ENCODE data around the gene TEX261.
"Not testable (repeated sequence)": the region's sequence is repeated elsewhere in the genome, so short reads cannot be mapped to it uniquely, and the experiment has no call there.

Gene TEX261

GRCh38 chr2:70999931-71000330, 5.3 kb upstream of the TEX261 start:
- not testable (repeated sequence) for DNase-seq

DNA sequence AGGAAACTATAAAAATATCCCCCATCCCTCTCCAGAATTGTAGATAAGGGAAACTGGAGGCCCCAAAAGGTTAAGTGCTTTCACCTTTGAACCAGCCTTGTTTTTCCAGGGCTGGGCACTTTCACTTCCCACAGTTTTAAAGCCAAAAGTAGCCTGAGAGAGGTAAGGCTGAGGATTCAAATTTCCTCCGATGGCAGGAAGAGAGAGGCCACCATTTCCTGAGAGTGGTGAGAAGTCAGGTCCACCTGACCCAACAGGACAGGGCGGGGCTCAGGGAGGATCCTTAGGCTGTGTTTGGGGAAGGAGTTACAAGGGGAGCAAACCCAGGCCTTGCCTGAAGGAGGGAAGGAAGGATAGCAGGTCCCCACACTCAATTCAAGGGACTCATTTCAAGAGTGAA, 4.7 kb upstream of the TEX261 start:
- DNase-seq, result no peak

GRCh38 chr2:70998885-70999284, 4.2 kb upstream of the TEX261 start:
- not testable (repeated sequence) for DNase-seq

- DNase-seq, result peak; percentile 13
These were observed 705 bp upstream of the TEX261 start for GRCh38 chr2:70995426-70995729.

DNA sequence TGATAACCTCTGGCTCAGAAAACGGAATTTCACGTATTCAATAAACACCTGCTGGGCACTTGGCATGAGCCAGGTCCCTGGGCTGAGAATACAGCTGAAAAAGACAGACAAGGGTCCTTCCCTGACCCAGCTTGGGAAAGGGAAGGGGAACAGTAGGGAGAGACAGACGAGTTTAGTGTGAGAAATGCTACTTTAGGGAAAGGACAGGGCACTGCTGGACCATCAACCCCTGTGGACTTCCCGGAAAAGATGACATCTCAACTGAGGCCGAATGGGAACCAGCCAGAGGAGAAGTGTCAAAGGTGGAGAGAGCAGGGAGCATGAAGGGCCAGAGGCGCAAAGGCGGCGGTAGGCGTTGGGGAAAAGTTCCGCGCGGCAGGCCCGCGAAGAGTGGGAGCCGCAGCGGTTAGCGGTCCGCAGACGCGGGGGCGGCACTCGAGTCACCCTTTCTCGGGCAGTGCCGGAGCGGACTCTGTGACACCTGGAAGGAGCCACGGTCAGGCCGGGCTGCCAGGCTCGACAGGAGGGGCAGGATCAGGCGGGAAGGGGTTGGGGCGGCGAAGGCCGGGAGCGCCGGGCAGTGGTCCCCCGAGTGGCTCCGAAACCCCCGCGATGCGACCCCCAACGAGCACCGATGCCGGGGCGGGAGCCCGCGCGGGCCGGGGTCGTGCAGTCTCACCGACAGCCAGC, 519 bp downstream of the TEX261 start:
- no peak for DNase-seq

DNA sequence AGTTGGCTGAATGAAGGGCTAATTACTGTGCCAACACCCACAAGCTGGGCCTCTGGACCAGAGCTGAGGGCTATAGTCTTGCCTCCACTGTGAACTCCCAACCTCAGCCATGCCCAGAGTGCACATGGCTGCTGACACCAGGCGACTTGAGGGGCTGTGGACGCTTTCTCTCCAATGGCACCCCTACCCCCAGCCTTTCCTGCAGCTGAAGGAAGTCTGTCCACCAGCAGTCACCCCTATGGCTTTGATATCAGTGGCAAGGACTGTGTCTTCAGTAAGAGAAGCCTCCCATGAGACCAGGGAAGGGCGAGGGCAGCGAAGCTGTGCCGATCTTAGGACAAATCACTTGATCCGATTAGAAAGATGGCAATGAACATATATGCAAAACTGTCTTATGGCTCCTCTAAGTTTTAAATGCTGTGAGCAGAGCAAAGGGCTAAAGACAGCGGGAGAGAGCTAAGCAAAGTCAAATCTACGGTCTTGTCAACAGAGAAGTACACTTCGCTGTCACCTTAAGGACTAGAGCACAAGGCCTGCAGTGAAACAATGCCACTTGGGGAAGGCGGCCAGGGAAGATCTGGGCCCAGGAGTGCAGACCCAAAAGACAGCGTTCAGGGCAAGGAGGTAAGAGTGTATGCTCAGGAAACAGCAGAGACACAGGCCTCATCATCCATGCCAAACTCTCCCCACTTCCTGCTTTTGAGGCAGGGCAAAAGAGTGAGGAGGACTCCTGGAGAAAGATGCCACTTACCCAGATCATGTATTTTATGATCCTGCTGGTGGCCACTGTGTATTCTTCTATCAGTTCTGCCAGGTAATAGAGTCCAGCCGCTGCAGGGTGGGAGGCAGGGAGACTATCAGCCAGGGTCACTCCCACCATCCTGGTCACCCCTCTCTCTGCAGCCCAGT, 1.5 kb downstream of the TEX261 start:
- no peak for DNase-seq

GRCh38 chr2:70991742-70992141, 2.9 kb downstream of the TEX261 start:
- DNase-seq, result no peak

- no peak for DNase-seq
These were observed 3.5 kb downstream of the TEX261 start for GRCh38 chr2:70991142-70991541.

- DNase-seq, result no peak
These were observed 4.5 kb downstream of the TEX261 start for GRCh38 chr2:70990216-70990615.

GRCh38 chr2:70988726-70989648, 5.7 kb downstream of the TEX261 start:
- no peak for DNase-seq

- no peak for DNase-seq
These were observed 6.5 kb downstream of the TEX261 start for GRCh38 chr2:70988151-70988550.

DNA sequence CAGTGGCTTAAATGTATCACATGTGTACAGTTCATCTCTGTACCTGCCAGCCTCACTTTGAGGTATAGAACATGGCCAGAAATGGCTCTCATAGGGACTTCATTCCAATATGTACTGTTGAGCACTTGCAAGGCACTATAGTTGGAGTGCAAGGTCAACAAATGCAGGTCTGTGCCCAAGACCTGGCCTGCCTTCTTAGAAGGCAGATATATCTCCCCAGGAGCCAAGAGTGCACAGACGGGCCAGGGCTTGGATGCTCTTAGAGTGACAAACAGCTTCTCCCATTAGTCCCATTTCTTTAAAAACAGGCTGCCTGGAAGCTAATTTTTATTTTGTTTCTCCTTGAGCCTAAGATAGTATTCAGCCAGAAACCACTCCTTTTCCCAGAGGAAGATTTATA, 7.3 kb downstream of the TEX261 start:
- no peak for DNase-seq

DNA sequence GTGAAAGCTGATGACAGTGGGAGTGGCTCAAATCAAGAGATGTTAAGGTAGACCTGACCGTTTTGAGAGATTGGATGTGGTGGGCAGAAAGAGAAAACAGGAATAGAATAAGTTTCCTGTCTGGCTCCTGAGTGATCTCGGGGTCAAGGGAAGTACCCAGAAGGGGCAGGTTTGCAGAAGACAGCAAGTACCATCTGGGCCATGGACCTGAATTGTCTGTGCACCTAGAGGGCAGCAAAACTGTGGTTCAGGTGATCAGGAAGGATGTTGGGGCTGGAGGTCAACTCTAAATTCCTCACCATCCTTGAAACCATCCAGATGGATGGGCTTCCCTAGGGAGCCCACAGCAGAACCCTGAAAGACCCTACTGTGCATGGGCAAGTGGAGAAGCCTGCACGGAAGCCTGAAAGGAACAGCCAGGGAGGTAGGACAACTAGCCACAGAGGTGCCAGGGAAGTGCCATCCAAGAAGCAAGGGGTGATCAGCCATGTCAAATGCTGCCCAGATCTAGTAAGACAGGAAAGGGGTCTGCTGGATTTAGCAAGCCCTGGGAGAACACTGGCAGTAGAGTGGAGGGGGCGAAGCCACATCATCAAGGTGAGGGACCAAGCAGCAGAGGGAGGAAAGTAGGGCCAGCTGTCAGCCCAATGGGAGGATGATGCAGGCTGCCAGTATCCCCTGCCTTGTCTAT, 8.0 kb downstream of the TEX261 start:
- DNase-seq, result no peak

GRCh38 chr2:70985956-70986355, 8.7 kb downstream of the TEX261 start:
- DNase-seq, result no peak

DNA sequence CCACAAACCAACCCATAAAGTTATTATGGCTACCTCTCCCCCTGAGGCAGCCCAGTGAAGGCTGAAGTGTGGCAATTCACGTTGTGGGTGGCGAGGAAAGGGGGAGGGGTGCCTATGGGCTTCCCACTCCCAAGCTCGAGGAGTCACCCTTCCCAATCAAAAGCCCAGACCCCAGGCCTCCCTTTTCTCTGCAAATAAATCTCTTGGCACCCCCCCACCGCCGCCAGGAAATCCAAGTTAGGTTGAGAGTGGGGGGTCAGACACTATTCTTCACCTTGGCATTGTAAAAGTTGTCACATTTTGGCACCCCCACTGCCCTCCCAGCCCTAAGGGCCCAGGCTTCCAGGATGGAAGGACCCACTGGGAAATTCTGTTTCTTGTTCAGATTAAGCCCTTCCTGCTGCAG, 9.4 kb downstream of the TEX261 start:
- DNase-seq, result no peak

- peak; percentile 13 for DNase-seq
These were observed 9.9 kb downstream of the TEX261 start for GRCh38 chr2:70984576-70985282.

DNA sequence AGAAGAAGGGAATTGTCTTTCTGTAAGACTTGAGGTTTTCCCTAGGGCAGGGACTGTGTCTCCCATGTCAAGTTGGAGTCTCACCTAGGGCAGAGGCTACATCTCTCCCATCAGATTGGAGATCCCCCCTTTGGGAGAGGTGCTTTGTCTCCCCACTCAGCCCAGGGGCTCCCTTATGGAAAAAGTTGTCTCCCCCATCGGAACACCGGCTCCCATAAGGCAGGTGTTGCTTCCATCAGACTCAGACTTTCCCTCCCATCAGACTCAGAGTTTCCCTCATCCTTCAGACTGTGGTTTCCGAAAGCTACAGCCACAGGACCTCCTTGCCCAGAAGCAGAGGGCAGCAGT, 10.5 kb downstream of the TEX261 start:
- no peak for DNase-seq

GRCh38 chr2:70983506-70984227, 11.0 kb downstream of the TEX261 start:
- no peak for DNase-seq

DNA sequence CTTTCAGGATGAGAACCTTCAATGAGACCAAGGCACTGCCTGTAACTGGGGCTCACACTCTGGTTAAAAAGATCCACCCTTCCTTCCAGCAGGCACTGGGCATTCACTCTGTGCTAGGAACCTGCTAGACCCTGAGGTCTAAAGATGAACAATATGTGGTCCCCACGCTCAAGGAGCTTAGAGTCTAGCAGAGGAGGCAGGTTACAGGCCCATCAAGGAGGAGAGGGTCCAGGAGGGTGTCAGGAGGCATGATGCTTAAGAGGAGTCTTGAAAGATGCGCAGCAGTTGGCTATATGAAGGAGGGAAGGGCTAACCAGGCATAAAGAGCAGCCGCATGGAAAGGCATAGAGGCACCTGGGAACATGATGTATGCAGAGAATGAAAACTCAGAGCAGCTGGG, 11.7 kb downstream of the TEX261 start:
- no peak for DNase-seq

- DNase-seq, result no peak
These were observed 12.5 kb downstream of the TEX261 start for GRCh38 chr2:70981866-70982810.
